H4 (cell line): ENCODE data around the gene MRPL23. TPM values are rescaled to one million over a fixed set of nuclear protein-coding genes. Genes with fewer than 3 reads are reported as not detected.

ENCODE experiments used
- DNase-seq: peaks from one replicate; pipeline ENCODE4 v3.0.0-alpha.2; 2015; ENCODE audit warnings: low spot score
- total RNA-seq: library from RNA; depleted of rRNA; stranded (reverse); fragments of >200 nt; shearing (Covaris generic); gene quantifications from 2 replicates; pipeline ENCODE4 v1.2.3, GENCODE V29; 2014

MRPL23 gene
- total RNA-seq, 1 experiment from 2014 or later: 271 TPM

- DNase-seq: no peak
Measured at GRCh38 chr11:1921574-1922141, 25.5 kb upstream of the MRPL23 start.

GRCh38 chr11:1922481-1923081 is 24.6 kb upstream of the MRPL23 start:
- no peak for DNase-seq

GRCh38 chr11:1923201-1923956 is 23.8 kb upstream of the MRPL23 start:
- DNase-seq: no peak

GRCh38 chr11:1924181-1924580 is 23.0 kb upstream of the MRPL23 start:
- no peak for DNase-seq

GRCh38 chr11:1924646-1925372 is 22.3 kb upstream of the MRPL23 start:
- no peak for DNase-seq

GRCh38 chr11:1925373-1926155 is 21.6 kb upstream of the MRPL23 start:
- DNase-seq: no peak

- no peak for DNase-seq
Measured at GRCh38 chr11:1926156-1927025, 20.7 kb upstream of the MRPL23 start.

- DNase-seq: no peak
Measured at GRCh38 chr11:1927026-1927847, 19.9 kb upstream of the MRPL23 start.

GRCh38 chr11:1927848-1928469 is 19.2 kb upstream of the MRPL23 start:
- no peak for DNase-seq

GRCh38 chr11:1928470-1928890 is 18.7 kb upstream of the MRPL23 start:
- DNase-seq: no peak

GRCh38 chr11:1928891-1929541 is 18.1 kb upstream of the MRPL23 start:
- no peak for DNase-seq

GRCh38 chr11:1929621-1930461 is 17.3 kb upstream of the MRPL23 start:
- no peak for DNase-seq

GRCh38 chr11:1930462-1930830 is 16.7 kb upstream of the MRPL23 start:
- no peak for DNase-seq

- no peak for DNase-seq
Measured at GRCh38 chr11:1931341-1932104, 15.6 kb upstream of the MRPL23 start.

GRCh38 chr11:1932105-1932480 is 15.0 kb upstream of the MRPL23 start:
- no peak for DNase-seq

GRCh38 chr11:1932681-1933080 is 14.5 kb upstream of the MRPL23 start:
- no peak for DNase-seq
